ENCODE data around the gene NR2E1. TPM values are rescaled to one million over a fixed set of nuclear protein-coding genes. Genes with fewer than 3 reads are reported as not detected.

The NR2E1 gene
- total RNA-seq, 2 donors from 2014 or later: not detected

- peak overlapping the region; percentile 56 for H3K9ac ChIP-seq (ENCODE audit: extremely low read depth, low read length, poor library complexity, severe bottlenecking)
- Mint-ChIP-seq H3K27me3 (ENCODE audit: insufficient read depth) (peaks cover 96% of the 10 kb centered on the region), H3K36me3 (ENCODE audit: low read depth) (no peaks in the 10 kb centered on the region), H3K9me3 (no peaks in the 10 kb centered on the region), H3K4me1 (peaks cover 18% of the 10 kb centered on the region), H3K27ac (peak overlapping the region; percentile 91), H3K4me3 (peak overlapping the region; percentile 45)
- WGBS, 2 experiments (ENCODE audit: insufficient coverage in 1 of 2, insufficient read length in 1 of 2): 2 to 5% methylated on average over 9 to 36 of the region's 36 CpGs
- DNase-seq: peak; percentile 97
- H3K27me3 ChIP-seq (ENCODE audit: control insufficient read depth, insufficient read depth, low read length, poor library complexity, severe bottlenecking): peaks cover 88% of the 10 kb centered on the region
- H3K4me3 ChIP-seq (ENCODE audit: low read length): peak overlapping the region; percentile 78
- peaks cover 3% of the 10 kb centered on the region for H3K4me1 ChIP-seq (ENCODE audit: control insufficient read depth, insufficient read depth, low read length)
- no peak for TF ChIP-seq CTCF (conservative IDR thresholded peaks at IDR 0.05)
- H3K27ac ChIP-seq (ENCODE audit: low read depth, low read length): peak overlapping the region; percentile 73
- H3K36me3 ChIP-seq (ENCODE audit: control insufficient read depth, insufficient read depth, low read length): no peaks in the 10 kb centered on the region
- no peaks in the 10 kb centered on the region for H3K9me3 ChIP-seq (ENCODE audit: control insufficient read depth, low read length)
Observed at GRCh38 chr6:108133594-108134179, 32.1 kb upstream of the NR2E1 start.

GRCh38 chr6:108134213-108134970 lies 31.4 kb upstream of the NR2E1 start:
- H3K4me3 Mint-ChIP-seq: peak overlapping the region; percentile 45
- peak; percentile 70 for DNase-seq
- Histone ChIP-seq H3K36me3 (ENCODE audit: control insufficient read depth, insufficient read depth, low read length) (no peaks in the 10 kb centered on the region), H3K9me3 (ENCODE audit: control insufficient read depth, low read length) (no peaks in the 10 kb centered on the region), H3K4me3 (ENCODE audit: low read length) (peak overlapping the region; percentile 78), H3K4me1 (ENCODE audit: control insufficient read depth, insufficient read depth, low read length) (peaks cover 3% of the 10 kb centered on the region), H3K27me3 (ENCODE audit: control insufficient read depth, insufficient read depth, low read length, poor library complexity, severe bottlenecking) (peaks cover 82% of the 10 kb centered on the region), H3K27ac (ENCODE audit: low read depth, low read length) (peak overlapping the region; percentile 73), H3K9ac (ENCODE audit: extremely low read depth, low read length, poor library complexity, severe bottlenecking) (peak overlapping the region; percentile 56)
- peaks cover 18% of the 10 kb centered on the region for H3K4me1 Mint-ChIP-seq
- peak overlapping the region; percentile 91 for H3K27ac Mint-ChIP-seq
- H3K36me3 Mint-ChIP-seq (ENCODE audit: low read depth): no peaks in the 10 kb centered on the region
- TF ChIP-seq CTCF (conservative IDR thresholded peaks at IDR 0.05): no peak
- peaks cover 93% of the 10 kb centered on the region for H3K27me3 Mint-ChIP-seq (ENCODE audit: insufficient read depth)
- H3K9me3 Mint-ChIP-seq: no peaks in the 10 kb centered on the region
- 7 to 11% methylated on average over 13 to 18 of the region's 18 CpGs for WGBS, 2 experiments (ENCODE audit: insufficient coverage in 1 of 2, insufficient read length in 1 of 2)

- no peaks in the 10 kb centered on the region for H3K9me3 ChIP-seq (ENCODE audit: control insufficient read depth, low read length)
- TF ChIP-seq CTCF (conservative IDR thresholded peaks at IDR 0.05): no peak
- no peak overlapping the region for H3K4me3 ChIP-seq (ENCODE audit: low read length)
- peaks cover 5% of the 10 kb centered on the region for H3K4me1 ChIP-seq (ENCODE audit: control insufficient read depth, insufficient read depth, low read length)
- H3K36me3 ChIP-seq (ENCODE audit: control insufficient read depth, insufficient read depth, low read length): no peaks in the 10 kb centered on the region
- WGBS, 2 experiments (ENCODE audit: insufficient coverage in 1 of 2, insufficient read length in 1 of 2): 100% methylated on average over 1 of the region's 1 CpG
- H3K9ac ChIP-seq (ENCODE audit: extremely low read depth, low read length, poor library complexity, severe bottlenecking): no peak overlapping the region
- Mint-ChIP-seq H3K4me1 (peaks cover 3% of the 10 kb centered on the region), H3K27ac (no peak overlapping the region), H3K4me3 (no peak overlapping the region), H3K9me3 (no peaks in the 10 kb centered on the region), H3K27me3 (ENCODE audit: insufficient read depth) (peaks cover 64% of the 10 kb centered on the region), H3K36me3 (ENCODE audit: low read depth) (no peaks in the 10 kb centered on the region)
- no peak for DNase-seq
- H3K27me3 ChIP-seq (ENCODE audit: control insufficient read depth, insufficient read depth, low read length, poor library complexity, severe bottlenecking): peaks cover 13% of the 10 kb centered on the region
- H3K27ac ChIP-seq (ENCODE audit: low read depth, low read length): no peak overlapping the region
Observed at GRCh38 chr6:108142240-108142639, 23.6 kb upstream of the NR2E1 start.
